ENCODE measurements around the gene NAGS. TPM values are rescaled to one million over a fixed set of nuclear protein-coding genes. Genes with fewer than 3 reads are reported as not detected.
"Not testable (repeated sequence)": the region's sequence is repeated elsewhere in the genome, so short reads cannot be mapped to it uniquely, and the experiment has no call there.

The NAGS gene
- total RNA-seq, 1 donor from 2014 or later: 2.2 TPM

DNA sequence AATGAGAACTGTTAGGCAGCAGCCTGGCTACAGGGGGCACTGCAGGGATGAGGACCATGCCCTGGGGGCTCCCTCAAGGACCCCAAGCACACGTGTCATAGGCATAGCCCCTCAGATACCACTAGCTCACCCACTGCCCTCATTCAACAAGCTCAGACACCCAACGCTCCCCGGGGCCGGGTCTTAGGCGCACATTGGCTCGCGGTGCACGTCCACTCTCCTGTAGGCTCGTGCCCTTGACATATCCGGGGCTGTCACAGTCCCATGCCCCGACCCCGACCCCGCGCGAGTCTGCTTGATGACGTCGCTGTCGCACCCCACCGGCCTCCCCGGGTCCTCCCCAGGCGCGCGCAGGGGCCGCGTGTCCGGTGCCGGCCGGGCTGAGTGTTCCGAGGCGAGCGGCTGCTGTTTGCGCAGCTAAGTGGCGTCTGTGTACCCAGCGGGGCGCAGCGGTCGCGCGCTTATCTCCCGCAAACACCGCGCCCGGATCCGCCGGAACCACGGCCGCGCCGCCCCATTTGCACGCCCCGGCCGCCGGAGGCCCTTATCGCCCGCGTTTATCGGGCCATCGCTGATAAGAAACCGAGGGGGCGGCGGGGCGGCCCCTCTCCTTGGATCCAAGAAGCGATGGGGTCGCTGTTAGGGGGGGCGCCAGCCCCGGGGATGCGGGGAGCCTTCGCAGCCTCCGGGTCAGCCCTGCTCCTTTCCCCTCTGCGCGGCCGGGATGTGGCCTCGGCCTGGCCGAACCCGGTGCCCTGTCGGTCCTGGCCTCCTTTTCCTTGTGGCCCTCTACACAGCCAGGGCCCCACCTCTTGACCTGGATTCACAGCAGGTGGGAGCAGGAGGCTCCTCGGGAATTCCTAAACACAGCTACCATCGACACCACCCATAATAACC is 20.7 kb upstream of the NAGS start:
- no peak for DNase-seq (ENCODE audit: low spot score)

DNA sequence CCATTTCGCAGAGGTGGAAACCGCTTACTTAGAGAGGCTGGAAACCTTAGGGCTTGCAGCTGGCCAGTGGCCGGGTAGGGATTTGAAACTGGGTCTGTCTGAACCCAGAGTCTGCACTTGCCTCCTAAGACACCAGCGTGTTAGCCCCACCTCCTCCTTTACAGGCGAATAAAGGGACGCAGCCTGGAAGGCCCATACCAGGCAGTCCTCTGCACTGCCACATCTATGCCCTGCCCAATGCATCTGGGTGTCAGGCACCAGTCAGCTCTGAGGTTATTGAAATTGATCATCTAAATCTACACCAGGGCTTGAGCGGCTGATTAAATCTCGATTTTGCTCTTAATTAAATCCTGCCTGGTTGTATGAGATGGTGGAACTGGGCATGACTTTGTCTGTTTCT is 19.9 kb upstream of the NAGS start:
- DNase-seq (ENCODE audit: low spot score): no peak

GRCh38 chr17:43986225-43986981 is 18.0 kb upstream of the NAGS start:
- no peak for DNase-seq (ENCODE audit: low spot score)

GRCh38 chr17:43987131-43988021 is 17.0 kb upstream of the NAGS start:
- no peak for DNase-seq (ENCODE audit: low spot score)

DNA sequence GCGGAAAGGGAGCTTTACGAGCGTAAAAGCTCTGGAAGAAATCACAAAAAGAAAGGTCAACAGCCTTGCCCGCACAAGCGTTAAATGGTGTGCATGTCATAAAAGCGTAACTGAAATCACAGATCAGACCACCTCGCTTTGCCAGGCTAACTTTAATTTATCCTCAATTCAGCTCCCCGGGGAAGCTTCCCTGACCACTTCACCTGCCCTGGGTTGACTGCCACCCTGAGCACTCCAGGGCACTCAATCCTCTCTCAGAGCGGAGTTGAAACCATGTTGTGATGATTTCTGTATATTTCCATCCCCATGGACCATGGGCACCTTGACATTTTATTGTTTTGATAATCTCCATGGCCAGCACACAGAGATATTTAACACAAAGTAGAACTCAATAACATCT is 16.1 kb upstream of the NAGS start:
- no peak for DNase-seq (ENCODE audit: low spot score)

DNA sequence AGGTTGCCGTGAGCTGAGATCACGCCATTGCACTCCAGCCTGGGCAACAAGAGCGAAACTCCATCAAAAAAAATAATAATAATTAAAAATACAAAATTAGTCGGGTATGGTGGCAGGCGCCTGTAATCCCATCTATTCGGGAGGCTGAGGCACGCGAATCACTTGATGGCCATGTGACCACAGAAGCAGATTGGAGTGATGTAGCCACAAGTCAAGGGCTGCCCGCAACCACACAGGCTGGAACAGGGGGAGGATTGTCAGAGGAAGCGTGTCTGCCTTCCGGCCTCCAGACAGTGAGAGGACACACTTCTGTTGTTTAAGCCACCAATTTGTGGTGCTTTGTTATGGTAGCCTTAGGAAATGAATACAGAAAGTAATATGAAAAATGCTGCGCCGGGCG is 11.8 kb upstream of the NAGS start:
- no peak for DNase-seq (ENCODE audit: low spot score)

DNA sequence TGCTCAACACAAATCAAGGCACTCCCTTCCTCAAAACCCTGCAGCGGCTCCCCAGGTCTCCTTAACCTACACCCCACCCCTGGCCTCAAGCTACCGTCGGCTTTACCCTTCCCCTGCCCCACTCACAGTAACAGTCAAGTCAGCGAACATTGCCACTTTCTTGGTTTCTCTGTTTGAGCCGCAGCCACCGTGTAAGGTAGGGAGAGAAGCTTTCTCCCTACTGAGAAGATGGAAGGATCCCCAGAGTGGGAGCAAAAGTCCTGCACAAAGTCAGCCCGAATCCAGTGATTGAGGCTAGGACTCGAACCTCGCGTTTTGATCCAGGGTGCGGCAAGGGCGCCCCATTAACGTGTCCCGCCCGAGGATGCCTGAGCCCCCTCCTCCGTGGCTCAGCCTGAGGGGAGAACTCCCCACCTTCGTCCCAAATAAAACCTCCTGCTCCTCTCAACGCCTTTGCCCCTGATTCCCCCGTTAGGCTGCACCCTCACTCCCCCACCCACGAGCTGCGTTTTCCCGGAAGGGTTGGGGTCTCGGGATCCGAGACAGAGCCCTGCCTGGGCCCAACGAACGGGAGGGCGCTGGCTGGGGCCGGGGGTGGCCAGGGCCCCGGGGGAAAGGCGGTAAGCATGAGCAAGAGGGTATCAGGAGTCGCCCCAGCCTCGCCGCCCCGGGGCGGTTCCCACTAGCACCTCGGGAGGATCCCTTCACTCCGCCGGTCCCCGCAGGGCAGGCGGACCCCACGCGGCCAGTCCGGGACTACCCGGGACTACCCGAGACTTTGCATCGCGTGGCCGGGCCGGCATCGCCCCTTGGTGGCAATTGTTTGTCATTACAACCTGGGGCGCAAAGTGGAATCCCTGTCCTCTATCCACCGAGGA is 9.9 kb upstream of the NAGS start:
- peak; percentile 69 for DNase-seq (ENCODE audit: low spot score)

DNA sequence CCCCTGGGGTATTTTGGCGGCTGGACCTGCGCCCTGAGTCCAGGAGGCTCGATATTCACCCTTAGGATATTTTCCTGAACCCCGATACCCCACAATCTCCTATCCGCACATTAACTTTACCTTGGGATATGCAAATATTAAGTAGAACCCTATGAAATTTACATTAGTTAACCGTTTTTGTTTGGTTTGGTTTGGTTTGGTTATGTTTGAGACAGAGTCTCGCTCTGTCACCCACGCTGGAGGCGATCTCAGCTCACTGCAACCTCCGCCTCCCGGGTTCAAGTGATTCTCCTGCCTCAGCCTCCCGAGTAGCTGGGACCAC is 9.3 kb upstream of the NAGS start:
- no peak for DNase-seq (ENCODE audit: low spot score)

GRCh38 chr17:43997180-43997579 is 7.2 kb upstream of the NAGS start:
- DNase-seq (ENCODE audit: low spot score): not testable (repeated sequence)

DNA sequence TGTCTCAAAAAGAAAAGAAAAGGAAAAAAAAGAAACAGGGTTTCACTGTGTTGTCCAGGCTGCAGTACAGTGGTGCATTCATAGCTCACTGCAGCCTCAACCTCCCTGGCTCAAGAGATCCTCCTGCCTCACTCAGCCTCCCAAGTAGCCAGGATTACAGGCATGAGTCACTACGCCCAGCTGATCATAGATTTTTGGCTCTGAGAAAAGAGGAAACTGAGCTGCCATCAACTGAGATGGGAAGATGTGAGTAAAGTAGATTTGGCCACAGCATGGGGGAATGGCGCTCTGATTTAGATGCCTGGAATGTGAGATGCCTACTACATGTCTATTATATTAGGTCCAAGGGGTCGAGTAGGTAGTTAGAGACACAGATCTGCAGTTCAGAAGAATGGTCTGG is 5.9 kb upstream of the NAGS start:
- no peak for DNase-seq (ENCODE audit: low spot score)

DNA sequence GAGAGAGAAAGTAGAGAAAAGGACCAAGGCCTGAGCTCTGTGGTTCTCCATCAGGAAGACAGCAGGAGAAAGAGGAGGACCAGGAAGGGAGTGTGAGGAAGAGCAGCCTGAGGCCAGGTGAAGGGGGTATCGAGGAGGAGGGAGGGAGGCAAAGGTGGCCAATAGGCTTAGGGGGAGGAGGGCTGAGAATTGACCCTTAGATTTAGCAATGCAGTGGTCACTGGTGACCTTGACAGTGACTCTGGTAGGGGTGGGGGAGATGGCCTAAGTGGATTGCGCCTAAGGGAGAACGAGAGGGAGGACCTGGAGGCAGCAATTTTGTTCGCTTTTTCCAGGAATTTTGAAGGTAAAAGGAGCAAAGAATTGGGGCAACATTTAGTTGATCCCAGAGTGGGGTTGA is 5.4 kb upstream of the NAGS start:
- no peak for DNase-seq (ENCODE audit: low spot score)

- no peak for DNase-seq (ENCODE audit: low spot score)
These were observed 4.1 kb upstream of the NAGS start for GRCh38 chr17:44000141-44000860.

- no peak for DNase-seq (ENCODE audit: low spot score)
These were observed 3.5 kb upstream of the NAGS start for GRCh38 chr17:44000871-44001460.

DNA sequence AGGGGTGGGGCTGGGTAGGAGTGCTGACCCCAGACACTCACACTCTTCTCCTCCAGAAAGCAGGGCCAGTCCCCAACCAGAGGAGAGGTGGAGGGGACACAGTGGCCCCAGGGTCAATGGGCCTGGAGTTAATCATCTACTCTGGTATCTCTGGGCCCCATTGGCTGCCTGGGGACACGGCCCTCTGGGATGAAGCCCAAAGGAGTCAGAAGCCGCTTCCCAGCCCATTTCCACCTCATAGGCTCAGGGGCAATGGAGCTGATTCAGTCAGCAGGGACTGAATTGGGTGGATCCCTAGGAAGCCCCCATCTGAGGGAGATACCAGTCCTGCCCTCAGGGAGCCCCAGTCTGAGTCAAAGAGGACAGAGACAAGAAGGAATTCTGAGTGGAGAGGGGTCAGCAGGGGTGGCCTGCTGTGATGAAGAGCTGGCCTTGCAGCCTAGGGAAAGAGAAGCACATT is 2.9 kb upstream of the NAGS start:
- no peak for DNase-seq (ENCODE audit: low spot score)

DNA sequence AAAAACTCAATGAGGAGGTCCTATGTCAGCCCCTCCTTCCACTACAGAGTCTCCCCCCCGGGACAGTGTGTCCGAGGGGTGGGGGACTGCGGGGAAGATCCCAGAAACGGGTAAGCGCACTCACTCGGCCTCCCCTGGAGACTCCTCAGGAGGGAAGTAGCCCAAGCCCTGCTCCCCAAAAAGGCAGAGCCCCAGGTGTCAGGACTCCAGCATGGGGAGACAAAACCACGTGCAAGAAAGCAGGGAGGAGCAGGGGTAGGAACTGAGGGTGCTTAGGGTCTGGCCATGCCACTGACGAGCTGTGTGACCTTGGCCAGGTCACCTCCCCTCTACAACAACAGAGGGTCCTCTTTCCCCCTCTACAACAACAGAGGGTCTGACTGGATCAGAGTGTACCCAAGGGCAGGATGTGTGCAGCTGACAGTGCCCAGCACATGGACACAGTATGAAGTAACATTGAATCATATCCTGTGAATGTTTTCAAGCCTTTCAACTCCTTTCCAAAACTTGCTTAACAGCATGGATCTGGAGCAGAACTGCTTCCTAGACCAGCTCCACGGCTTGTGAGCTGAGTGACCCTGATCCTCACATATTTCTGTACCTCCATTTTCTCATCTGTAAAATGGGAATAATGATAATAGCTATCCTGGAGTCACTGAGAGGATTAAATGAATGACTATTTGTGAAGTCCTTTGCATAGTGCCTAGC is 2.1 kb upstream of the NAGS start:
- no peak for DNase-seq (ENCODE audit: low spot score)

- no peak for DNase-seq (ENCODE audit: low spot score)
These were observed 522 bp downstream of the NAGS start for GRCh38 chr17:44004761-44005526.

- no peak for DNase-seq (ENCODE audit: low spot score)
These were observed 1.3 kb downstream of the NAGS start for GRCh38 chr17:44005527-44006271.

- no peak for DNase-seq (ENCODE audit: low spot score)
These were observed 1.8 kb downstream of the NAGS start for GRCh38 chr17:44006272-44006597.

All from ureter (tissue), 1 donor.